SU-DHL-6 (cell line): ENCODE measurements around the gene GRAMD4.

Experiments used
- CTCF ChIP-seq: fragments of 200-600 bp; sonication (generic); IDR thresholded peaks from one replicate; pipeline ENCODE4 v1.5.1; 2017; ENCODE audit warnings: antibody characterized with exemption, mild to moderate bottlenecking, low read length, moderate library complexity; ENCODE audit not compliant: insufficient read depth, poor library complexity, severe bottlenecking
- EZH2phosphoT487 ChIP-seq: fragments of 200-600 bp; sonication (generic), shearing (Covaris generic); conservative IDR thresholded peaks from 2 replicates; pipeline ENCODE4 v1.6.1; 2018; ENCODE audit warnings: mild to moderate bottlenecking, antibody characterized with exemption, low read length, moderate library complexity, mixed read lengths

GRCh38 chr22:46593211-46593681, 26.9 kb upstream of the GRAMD4 start:
- TF ChIP-seq CTCF (no peak), EZH2phosphoT487 (no peak)
